HepG2 (cell line): ENCODE measurements around the gene NEGR1. TPM values are rescaled to one million over a fixed set of nuclear protein-coding genes. Genes with fewer than 3 reads are reported as not detected.

Experiments
- ATAC-seq: fragments of 200-7000 bp; cut with Tn5 transposase; 3 replicates; pipeline ENCODE4 v1.9.1; 2020; ENCODE audit warnings: mild to moderate bottlenecking, moderate library complexity
- BruUV-seq: library from RNA; stranded (reverse); fragments of 400-500 nt; replicated peaks from 2 replicates; lab custom pipeline; 2021; lab: Mats Ljungman, UMichigan
- CTCF ChIA-PET: fragments of 300-600 bp; formaldehyde crosslinking; extraction: SDS; loops from one replicate; lab custom pipeline; 2021; ENCODE audit warnings: low total read pairs, inconsistent platforms, low intra/inter-chr PET ratio; lab: Yijun Ruan, JAX
- POLR2A ChIA-PET: fragments of 350-600 bp; sonication (Branson Sonifier 250); formaldehyde crosslinking; loops from one replicate; lab custom pipeline; 2020; ENCODE audit warnings: antibody characterized with exemption, inconsistent platforms; lab: Yijun Ruan, JAX
- DNase-seq: peaks from one replicate; pipeline ENCODE4 v3.0.0-alpha.2; 2015; ENCODE audit warnings: low spot score
- FAIRE-seq: peaks from 3 replicates; lab custom pipeline; 2011; peaks lifted over from hg19 to GRCh38; lab: Jason Lieb, UNC
- H2AFZ ChIP-seq: one replicate; pipeline ENCODE4 v1.6.1; 2011; ENCODE audit warnings: low read length, inconsistent platforms
- H3K27ac ChIP-seq: fragments of 300-600 bp; 3 replicates; pipeline ENCODE4 v1.8.0; 2011; ENCODE audit warnings: mixed run types, mild to moderate bottlenecking, mixed read lengths, low read length, inconsistent platforms; ENCODE audit not compliant: insufficient read depth; ENCODE audit errors: extremely low read length
- H3K27me3 ChIP-seq, 2 experiments: fragments of 200-600 bp in 1 of 2; 2 replicates in 1 of 2; 3 replicates in 1 of 2; pipeline versions ENCODE4 v1.6.0 to v1.8.0; 2011; ENCODE audit warnings: low read length in 2 of 2, mild to moderate bottlenecking in 2 of 2, moderate library complexity in 2 of 2, inconsistent platforms in 1 of 2; ENCODE audit not compliant: insufficient read depth in 2 of 2, control insufficient read depth in 1 of 2
- H3K36me3 ChIP-seq, 2 experiments: fragments of 200-600 bp in 1 of 2; replicated peaks in 1 of 2; 2 replicates in 1 of 2; 3 replicates in 1 of 2; pipeline versions ENCODE4 v1.5.1 to v1.8.0; 2011; ENCODE audit warnings: low read length in 2 of 2, inconsistent platforms in 1 of 2; ENCODE audit not compliant: insufficient read depth in 2 of 2, control insufficient read depth in 1 of 2
- H3K4me1 ChIP-seq: 2 replicates; pipeline ENCODE4 v1.5.1; 2012; ENCODE audit warnings: low read length, inconsistent platforms; ENCODE audit not compliant: insufficient read depth
- H3K4me2 ChIP-seq: 2 replicates; pipeline ENCODE4 v1.6.0; 2011; ENCODE audit warnings: low read depth, low read length, inconsistent platforms
- H3K4me3 ChIP-seq, 3 experiments: fragments of 200-600 bp in 1 of 3; sonication (generic), shearing (Covaris generic) in 1 of 3; replicated peaks in 1 of 3; 2 replicates each; pipeline ENCODE4 v1.5.1; 2011 to 2016; ENCODE audit warnings: low read length in 3 of 3, inconsistent platforms in 2 of 3, low read depth in 2 of 3, mild to moderate bottlenecking in 2 of 3, control low read depth in 1 of 3, mixed read lengths in 1 of 3; ENCODE audit not compliant: insufficient read depth in 1 of 3
- H3K79me2 ChIP-seq: one replicate; pipeline ENCODE4 v1.6.1; 2011; ENCODE audit warnings: low read length, inconsistent platforms; ENCODE audit not compliant: insufficient read depth
- H3K9ac ChIP-seq: 2 replicates; pipeline ENCODE4 v1.6.0; 2011; ENCODE audit warnings: mild to moderate bottlenecking, low read depth, low read length, inconsistent platforms; ENCODE audit not compliant: insufficient read depth
- H3K9me3 ChIP-seq: 2 replicates; pipeline ENCODE4 v1.5.1; 2012; ENCODE audit warnings: mild to moderate bottlenecking, low read length
- H4K20me1 ChIP-seq: 2 replicates; pipeline ENCODE4 v1.6.0; 2011; ENCODE audit warnings: inconsistent platforms, mild to moderate bottlenecking, low read length, moderate library complexity; ENCODE audit not compliant: insufficient read depth
- MAFK ChIP-seq, 2 experiments: IDR thresholded peaks in 1 of 2; conservative IDR thresholded peaks in 1 of 2; 2 replicates each; pipeline ENCODE4 v1.6.1; 2011; ENCODE audit warnings: improper control_type of control experiment in 2 of 2, low read length in 2 of 2
- MEIS1 ChIP-seq: sonication (generic); formaldehyde crosslinking; IDR thresholded peaks from 2 replicates; pipeline ENCODE4 v1.9.0; 2021; ENCODE audit warnings: mild to moderate bottlenecking, missing genetic modification reagents, moderate library complexity, borderline replicate concordance
- NFKBIZ ChIP-seq: IDR thresholded peaks from 2 replicates; pipeline ENCODE4 v1.6.1; 2018; ENCODE audit warnings: missing genetic modification reagents, missing compliant biosample characterization
- NR3C1 ChIP-seq: sonication (generic); formaldehyde crosslinking; IDR thresholded peaks from 2 replicates; pipeline ENCODE4 v1.4.0; 2020; ENCODE audit warnings: missing genetic modification reagents
- UBTF ChIP-seq: sonication (generic); formaldehyde crosslinking; IDR thresholded peaks from 2 replicates; pipeline ENCODE4 v1.4.0; 2020; ENCODE audit warnings: mild to moderate bottlenecking, missing genetic modification reagents
- ZFP36L1 ChIP-seq: sonication (generic); formaldehyde crosslinking; IDR thresholded peaks from 2 replicates; pipeline ENCODE4 v1.8.0; 2022; ENCODE audit warnings: mild to moderate bottlenecking, missing genetic modification reagents, moderate library complexity
- ZNF350 ChIP-seq: sonication (generic); formaldehyde crosslinking; IDR thresholded peaks from 2 replicates; pipeline ENCODE4 v1.4.0; 2020; ENCODE audit warnings: mild to moderate bottlenecking, low read depth, missing genetic modification reagents, borderline replicate concordance
- ZNF747 ChIP-seq: sonication (generic); formaldehyde crosslinking; IDR thresholded peaks from 2 replicates; pipeline ENCODE4 v1.8.1; 2023; ENCODE audit warnings: missing genetic modification reagents, mild to moderate bottlenecking, borderline replicate concordance
- WGBS: methylation state at CpG from one replicate; pipeline ENCODE4 v1.1.6; 2017; ENCODE audit warnings: low lambda C conversion rate; 5-methylcytosine and 5-hydroxymethylcytosine counted together
- in situ Hi-C: cut with HindIII; loops from 2 replicates; pipeline ENCODE4 v1.10.0; 2017; ENCODE audit warnings: low pct_unique_long_range_greater_than_20kb; ENCODE audit not compliant: extremely low pct_ligation_motif_present
- intact Hi-C: fragments of 100-400 bp; cut with micrococcal nuclease; formaldehyde crosslinking; loops from one replicate; pipeline ENCODE4 v1.10.0; 2022; ENCODE audit not compliant: unreplicated experiment
- polyA plus RNA-seq, 8 experiments: library from polyadenylated mRNA; depleted of rRNA in 3 of 8; stranded (reverse) in 7 of 8; unstranded in 1 of 8; fragments of >200 nt; fragmentation: Illumina TruSeq in 4 of 8; extraction: Trizol in 4 of 8; gene quantifications; 2 replicates each; pipeline versions ENCODE4 v1.2.1 to v1.2.3, GENCODE V29; 2011 to 2016; ENCODE audit warnings: low read depth in 4 of 8, missing spikeins in 1 of 8, mixed read lengths in 1 of 8; ENCODE audit not compliant: insufficient read depth in 1 of 8
- total RNA-seq, 5 experiments: library from RNA; depleted of rRNA; stranded (reverse); fragments of >200 nt; fragmentation: Illumina TruSeq; extraction: Trizol; gene quantifications; 2 replicates each; pipeline ENCODE4 v1.2.3, GENCODE V29; 2016; ENCODE audit warnings: low read depth in 1 of 5

NEGR1 gene
- total and polyA plus RNA-seq, 2 of the 13 experiments (the other 11 are each of a cell fraction or from before 2014, with no cell fraction given) = not detected

GRCh38 chr1:71362691-71363090, 919.6 kb downstream of the NEGR1 start:
- ChIA-PET POLR2A (no interaction called here), CTCF (no interaction called here)
- Histone ChIP-seq H3K4me1 (no peaks in the 10 kb centered on the region), H3K79me2 (no peaks in the 10 kb centered on the region), H3K9ac (no peak overlapping the region), H4K20me1 (no peaks in the 10 kb centered on the region), H3K36me3 (no peaks in the 10 kb centered on the region), H3K27me3 (no peaks in the 10 kb centered on the region), H3K4me3 (no peak overlapping the region), H3K4me2 (no peak overlapping the region), H2AFZ (no peak overlapping the region), H3K9me3 (peaks cover 68% of the 10 kb centered on the region), H3K27ac (no peak overlapping the region)
- intact Hi-C loops = no loop called here
- DNase-seq (no peak), FAIRE-seq (no peak), ATAC-seq (no peak)
- in situ Hi-C loops = no loop called here
- BruUV-seq = no TSS peak
- WGBS = 49% methylated on average over 2 of the region's 2 CpGs
- TF ChIP-seq UBTF (CRISPR knock-in tag) (no peak), ZNF747 (CRISPR knock-in tag) (no peak), MEIS1 (CRISPR knock-in tag) (no peak), ZFP36L1 (no peak), ZNF350 (CRISPR knock-in tag) (no peak), NR3C1 (CRISPR knock-in tag) (no peak), MAFK (conservative IDR thresholded peaks at IDR 0.05 in 1 of 2, IDR thresholded peaks at IDR 0.05 in 1 of 2; ENCODE audit: low read length in 2 of 2) (no peak), NFKBIZ (CRISPR knock-in tag) (no peak)
